Neural crest cell (in vitro differentiated cells): ENCODE measurements around the gene TBX15. TPM values are rescaled to one million over a fixed set of nuclear protein-coding genes. Genes with fewer than 3 reads are reported as not detected.

ENCODE experiments used
- DNase-seq: peaks from one replicate; pipeline ENCODE4 v3.0.0; 2021; ENCODE audit warnings: low read depth, mixed read lengths, low spot score
- H3K27ac Mint-ChIP-seq: one replicate; pipeline ENCODE4 v1.8.0; 2021; ENCODE audit warnings: mild to moderate bottlenecking, mixed read lengths; ENCODE audit not compliant: unreplicated experiment
- H3K27me3 Mint-ChIP-seq: 2 replicates; pipeline ENCODE4 v1.8.0; 2021; ENCODE audit warnings: low read depth, mild to moderate bottlenecking, mixed read lengths
- H3K36me3 Mint-ChIP-seq: 2 replicates; pipeline ENCODE4 v1.8.0; 2021; ENCODE audit warnings: low read depth, mild to moderate bottlenecking, mixed read lengths
- H3K4me1 Mint-ChIP-seq: 2 replicates; pipeline ENCODE4 v1.8.0; 2021; ENCODE audit warnings: mixed read lengths
- H3K4me3 Mint-ChIP-seq: one replicate; pipeline ENCODE4 v1.8.0; 2021; ENCODE audit warnings: mild to moderate bottlenecking, mixed read lengths
- H3K9me3 Mint-ChIP-seq: 2 replicates; pipeline ENCODE4 v1.8.0; 2021; ENCODE audit warnings: mixed read lengths
- CTCF ChIP-seq: fragments of 200-600 bp; sonication (generic); conservative IDR thresholded peaks from 2 replicates; pipeline ENCODE4 v1.5.0; 2021; ENCODE audit warnings: antibody characterized with exemption, mild to moderate bottlenecking
- total RNA-seq: library from RNA; stranded (reverse); gene quantifications from 2 replicates; pipeline ENCODE4 v1.2.1, GENCODE V29; 2021

TBX15 gene
- total RNA-seq, 1 donor from 2014 or later: 3.2 TPM

- no peak for DNase-seq
- H3K27me3 Mint-ChIP-seq: peaks cover 100% of the 10 kb centered on the region
- H3K9me3 Mint-ChIP-seq: no peaks in the 10 kb centered on the region
- TF ChIP-seq CTCF: no peak
- peaks cover 3% of the 10 kb centered on the region for H3K36me3 Mint-ChIP-seq
- no peak overlapping the region for H3K27ac Mint-ChIP-seq
- H3K4me1 Mint-ChIP-seq: peaks cover 46% of the 10 kb centered on the region
- H3K4me3 Mint-ChIP-seq: peak overlapping the region; percentile 33
Measured at GRCh38 chr1:118982821-118983557, 5.2 kb downstream of the TBX15 start.

- H3K9me3 Mint-ChIP-seq: no peaks in the 10 kb centered on the region
- H3K4me1 Mint-ChIP-seq: peaks cover 46% of the 10 kb centered on the region
- peaks cover 100% of the 10 kb centered on the region for H3K27me3 Mint-ChIP-seq
- DNase-seq: no peak
- TF ChIP-seq CTCF: no peak
- H3K4me3 Mint-ChIP-seq: no peak overlapping the region
- no peak overlapping the region for H3K27ac Mint-ChIP-seq
- peaks cover 3% of the 10 kb centered on the region for H3K36me3 Mint-ChIP-seq
Measured at GRCh38 chr1:118982266-118982665, 5.9 kb downstream of the TBX15 start.

DNA sequence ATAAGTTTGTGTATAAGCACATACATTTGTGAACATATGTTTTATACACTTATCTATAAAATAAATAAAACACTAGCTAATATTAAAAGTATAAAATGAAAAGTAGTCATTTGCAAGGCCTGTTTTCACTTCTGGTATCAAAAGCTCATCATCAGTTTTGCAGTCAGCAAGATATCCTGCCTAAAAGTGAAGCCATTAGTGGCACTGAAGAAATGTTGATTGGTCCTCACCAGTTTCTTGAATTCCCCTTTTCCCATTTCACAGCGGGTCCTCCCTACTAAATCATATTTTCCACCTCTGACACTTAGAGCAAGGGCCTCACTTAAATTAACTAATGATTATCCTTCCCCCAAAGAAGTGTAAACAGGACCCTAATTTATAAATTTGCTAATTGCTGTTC is 6.7 kb downstream of the TBX15 start:
- peaks cover 100% of the 10 kb centered on the region for H3K27me3 Mint-ChIP-seq

DNA sequence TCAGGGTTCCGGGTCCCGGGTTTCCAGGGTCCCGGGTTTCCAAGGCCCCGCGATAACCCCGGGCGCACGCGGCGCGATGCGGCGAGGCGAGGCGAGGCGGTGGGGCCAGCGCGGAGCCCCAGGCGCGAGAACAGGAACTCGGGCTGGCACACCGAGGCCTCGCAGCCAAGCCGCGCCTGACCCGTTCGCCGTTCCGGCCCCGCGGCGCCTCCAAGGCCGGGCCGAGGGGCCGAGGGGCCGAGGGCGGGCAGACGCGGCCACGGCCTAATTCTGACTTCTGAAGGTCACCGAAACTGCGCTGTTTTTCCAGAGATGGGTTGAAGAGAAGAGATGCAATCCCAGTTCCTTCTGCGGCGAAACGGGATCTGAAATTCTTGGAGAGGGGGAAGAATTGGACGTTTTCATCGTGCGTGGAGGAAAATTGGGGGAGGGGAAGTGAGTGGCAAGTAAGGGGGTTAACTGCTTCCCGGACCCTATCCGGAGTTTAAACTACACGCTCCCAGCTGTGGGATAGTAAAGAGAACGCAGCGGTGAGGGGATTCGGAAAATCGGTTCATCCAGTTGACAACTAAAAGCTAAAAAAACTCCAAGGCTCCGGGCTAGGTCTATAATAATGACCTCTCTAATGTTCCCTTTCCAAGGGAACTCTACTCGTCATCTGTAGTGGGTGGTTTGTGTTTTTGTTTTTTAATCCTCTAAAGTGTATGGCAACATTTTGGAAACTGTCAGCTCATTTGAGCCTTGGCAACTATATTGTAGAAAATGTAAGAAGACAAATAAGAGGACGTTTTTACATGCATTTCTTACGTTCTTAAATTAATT is 8.2 kb downstream of the TBX15 start:
- Mint-ChIP-seq H3K36me3 (peaks cover 3% of the 10 kb centered on the region), H3K4me3 (peak overlapping the region; percentile 56), H3K9me3 (no peaks in the 10 kb centered on the region), H3K4me1 (peaks cover 26% of the 10 kb centered on the region), H3K27ac (no peak overlapping the region), H3K27me3 (peaks cover 100% of the 10 kb centered on the region)
- no peak for DNase-seq
- TF ChIP-seq CTCF: no peak

More for the DNA sequence above, 6.7 kb downstream of the TBX15 start:
- Mint-ChIP-seq H3K9me3 (no peaks in the 10 kb centered on the region), H3K36me3 (peaks cover 3% of the 10 kb centered on the region), H3K4me1 (peaks cover 37% of the 10 kb centered on the region), H3K4me3 (no peak overlapping the region), H3K27ac (no peak overlapping the region)
- no peak for DNase-seq
- TF ChIP-seq CTCF: no peak

DNA sequence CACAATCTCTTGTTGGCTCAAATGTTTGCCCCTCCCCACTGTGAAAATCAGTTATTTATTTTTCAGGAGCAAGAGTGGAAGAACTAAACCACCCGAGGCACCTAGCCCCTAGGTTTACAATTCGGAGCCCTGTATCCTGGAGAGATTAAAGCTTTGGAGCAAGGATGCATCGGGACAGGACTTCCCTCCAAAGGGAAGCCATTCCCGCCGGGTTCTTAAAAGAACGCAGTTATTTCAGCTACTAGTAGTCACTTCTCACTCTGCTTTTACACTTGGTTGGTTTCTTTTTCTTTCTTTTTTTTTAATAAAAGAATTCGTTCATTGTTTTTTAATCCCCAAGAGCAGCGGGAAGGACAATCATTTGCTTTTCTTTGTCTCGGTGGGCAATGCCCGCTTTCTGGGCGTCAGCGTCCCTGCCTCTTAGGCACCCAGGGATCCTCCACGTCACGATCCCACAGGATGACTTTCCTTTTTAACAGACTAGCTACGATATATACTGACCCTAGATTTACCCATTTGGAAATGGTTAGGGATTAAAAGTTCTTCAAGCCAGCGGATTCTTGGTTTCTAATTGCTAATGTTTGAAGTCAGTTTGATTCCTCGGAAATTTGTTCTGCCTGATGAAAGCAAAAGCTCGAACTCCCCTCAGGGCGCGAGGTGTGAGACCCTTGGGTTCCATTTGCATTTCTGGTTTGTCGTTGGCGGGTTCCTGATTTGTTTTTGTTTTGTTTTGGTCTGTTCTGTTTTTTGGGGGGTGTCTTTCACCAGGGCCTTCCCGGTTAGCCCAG is 9.0 kb downstream of the TBX15 start:
- Mint-ChIP-seq H3K27me3 (peaks cover 100% of the 10 kb centered on the region), H3K4me1 (peaks cover 21% of the 10 kb centered on the region), H3K36me3 (peaks cover 3% of the 10 kb centered on the region), H3K9me3 (no peaks in the 10 kb centered on the region), H3K27ac (no peak overlapping the region), H3K4me3 (peak overlapping the region; percentile 27)
- no peak for DNase-seq
- TF ChIP-seq CTCF: no peak
